Measurements from ENCODE around the gene HCFC1R1.
"Not testable (repeated sequence)": the region's sequence is repeated elsewhere in the genome, so short reads cannot be mapped to it uniquely, and the experiment has no call there.

Gene HCFC1R1

DNA sequence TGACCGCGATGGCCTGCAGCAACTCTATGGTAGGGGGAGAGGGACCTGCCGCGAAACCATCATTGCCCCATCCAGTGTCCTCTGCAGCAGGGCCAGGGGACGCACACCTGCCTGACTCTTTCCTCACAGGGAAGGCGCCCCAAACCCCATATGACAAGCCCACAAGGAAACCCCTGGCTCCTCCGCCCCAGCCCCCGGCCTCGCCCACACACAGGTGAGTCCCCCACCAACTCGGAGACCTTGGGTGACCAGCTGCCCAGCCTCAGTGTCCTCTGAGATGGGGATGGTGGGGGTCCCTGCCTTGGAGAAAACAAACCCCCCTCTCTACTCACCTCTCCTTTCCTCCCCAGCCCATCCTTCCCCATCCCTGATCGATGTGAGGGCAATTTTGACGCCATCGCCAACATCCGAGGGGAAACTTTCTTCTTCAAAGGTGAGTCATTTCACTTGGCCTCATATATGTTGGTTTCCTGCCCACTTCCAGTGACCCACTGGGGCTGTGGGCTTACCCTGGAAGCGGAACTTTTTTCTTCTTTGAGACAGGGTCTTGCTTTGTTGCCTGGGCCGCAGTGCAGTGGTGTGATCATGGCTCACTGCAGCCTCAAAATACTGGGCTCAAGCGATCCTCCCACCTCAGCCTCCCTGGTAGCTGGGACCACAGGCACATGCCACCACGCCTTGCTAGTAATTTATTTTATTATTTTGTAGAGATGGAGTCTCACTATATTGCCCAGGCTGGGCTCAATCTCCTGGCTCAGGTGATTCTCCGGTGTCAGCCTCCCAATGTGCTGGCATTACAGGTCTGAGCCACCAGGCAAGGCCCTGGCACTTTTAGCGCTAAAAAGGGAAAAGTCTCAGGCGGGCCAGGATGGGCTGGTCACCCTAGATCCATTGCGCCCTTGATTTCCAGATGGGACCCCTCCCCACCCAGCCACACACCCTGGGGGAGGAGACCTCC, 33.7 kb upstream of the HCFC1R1 start:
- DNase-seq (ENCODE audit: low read depth in 3 of 3) = no peak

DNA sequence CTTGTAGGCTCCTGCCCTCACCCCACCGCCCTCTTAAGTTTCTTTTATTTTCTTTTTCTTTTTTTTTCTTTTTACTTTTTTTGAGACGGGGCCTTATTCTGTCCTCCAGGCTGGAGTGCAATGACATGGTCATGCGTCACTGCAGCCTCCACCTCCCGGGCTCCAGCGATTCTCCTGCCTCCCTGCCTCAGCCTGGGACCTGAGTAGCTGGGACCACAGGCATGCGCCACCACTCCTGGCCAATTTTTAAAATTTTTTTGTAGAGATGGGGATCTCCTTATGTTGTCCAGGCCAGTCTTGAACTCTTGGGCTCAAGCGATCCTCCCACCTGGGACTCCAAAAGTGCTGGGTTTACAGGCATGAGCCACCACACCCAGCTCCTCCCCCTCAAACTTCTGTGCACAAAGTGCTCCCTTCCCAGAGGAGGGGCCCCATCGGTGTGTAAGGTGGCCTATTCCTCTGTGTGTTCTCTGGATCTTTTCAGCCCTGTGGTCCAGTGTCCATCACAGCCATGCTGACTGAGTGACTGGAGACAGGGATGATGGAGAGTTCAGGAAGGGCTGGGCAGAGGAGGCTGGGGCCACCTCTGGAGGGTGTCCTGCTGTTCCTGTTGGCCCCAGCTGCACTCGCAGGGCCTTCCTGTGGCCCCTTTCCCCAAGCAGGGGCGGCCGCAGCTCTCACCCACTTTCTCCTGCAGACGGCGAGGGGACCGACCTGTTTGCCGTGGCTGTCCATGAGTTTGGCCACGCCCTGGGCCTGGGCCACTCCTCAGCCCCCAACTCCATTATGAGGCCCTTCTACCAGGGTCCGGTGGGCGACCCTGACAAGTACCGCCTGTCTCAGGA, 32.8 kb upstream of the HCFC1R1 start:
- no peak for DNase-seq (ENCODE audit: low read depth in 3 of 3)

DNA sequence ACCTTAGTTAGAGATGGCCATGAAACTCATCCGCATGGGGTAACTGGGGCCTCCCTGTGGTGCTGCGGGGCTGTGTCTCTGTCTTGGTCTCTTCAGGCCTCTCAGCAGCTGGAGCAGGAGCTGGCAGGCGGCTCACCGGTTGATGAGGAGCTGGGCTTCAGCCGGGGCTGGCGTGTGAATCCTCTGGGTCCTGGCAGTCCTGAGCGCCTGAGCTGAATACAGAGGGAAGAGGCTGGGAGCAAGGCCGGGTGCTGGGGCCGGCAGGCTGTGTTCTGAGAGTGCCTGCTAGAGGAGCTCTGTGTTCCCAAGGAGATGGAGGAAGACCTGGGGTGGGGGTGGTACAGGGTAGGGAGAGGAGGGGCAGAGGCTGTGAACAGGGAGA, 32.0 kb upstream of the HCFC1R1 start:
- DNase-seq (ENCODE audit: low read depth in 3 of 3) = not testable (repeated sequence)

DNA sequence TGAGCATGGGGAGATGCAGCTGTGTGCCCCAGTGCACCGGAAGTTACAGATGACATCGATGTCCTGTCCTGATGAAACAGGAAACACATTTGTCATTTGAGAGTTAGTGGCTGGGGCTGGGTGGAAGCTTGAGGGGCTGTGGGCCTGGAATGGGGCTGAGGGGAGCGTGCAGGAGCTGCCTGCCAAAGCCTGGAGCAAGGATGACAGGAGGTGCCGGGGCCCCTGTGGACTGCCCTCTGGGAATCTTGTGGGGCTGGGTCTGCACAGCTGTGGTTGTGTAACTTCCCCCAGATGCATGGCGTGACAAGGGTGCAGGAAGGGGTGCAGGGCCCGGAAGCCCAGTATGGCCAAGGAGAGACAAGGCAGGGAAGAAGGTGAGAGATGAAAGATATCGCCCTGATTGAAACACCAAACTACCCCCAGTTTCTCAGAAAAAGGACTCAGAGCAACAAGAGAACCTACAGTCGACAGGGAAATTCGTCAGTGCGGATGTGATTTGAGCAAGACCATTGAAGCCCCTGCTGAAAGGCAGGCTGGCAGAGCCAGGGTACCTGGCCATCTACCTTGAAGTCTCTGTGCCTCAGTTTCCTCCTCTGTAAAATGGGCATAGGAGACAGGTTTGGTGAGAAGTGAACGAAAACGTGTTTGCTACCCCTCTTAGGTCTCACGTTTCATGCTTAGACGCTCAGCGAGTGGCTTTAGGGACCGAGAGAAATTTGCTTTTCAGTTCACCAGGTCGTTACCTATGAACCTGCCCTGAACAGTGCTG, 31.4 kb upstream of the HCFC1R1 start:
- no peak for DNase-seq (ENCODE audit: low read depth in 3 of 3)

DNA sequence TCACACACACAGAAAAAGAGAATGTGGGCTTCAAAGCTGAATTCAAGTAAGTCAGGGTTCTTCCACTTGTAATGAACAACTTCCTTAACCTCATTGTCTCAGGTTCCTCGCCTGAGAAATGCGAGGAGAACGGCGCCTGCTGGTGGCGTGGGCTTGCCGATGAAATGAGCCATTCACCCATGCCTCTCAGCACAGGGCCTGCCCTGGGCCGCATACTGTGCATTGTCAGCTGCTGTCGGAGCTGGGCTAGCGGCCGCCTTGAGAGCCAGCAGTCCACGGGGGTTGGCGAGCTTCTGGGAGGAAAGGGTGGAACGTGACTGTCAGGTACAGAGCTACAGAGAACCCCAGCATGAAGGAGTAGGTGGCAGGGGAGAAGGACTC, 29.6 kb upstream of the HCFC1R1 start:
- DNase-seq (ENCODE audit: low read depth in 3 of 3) = not testable (repeated sequence)

DNA sequence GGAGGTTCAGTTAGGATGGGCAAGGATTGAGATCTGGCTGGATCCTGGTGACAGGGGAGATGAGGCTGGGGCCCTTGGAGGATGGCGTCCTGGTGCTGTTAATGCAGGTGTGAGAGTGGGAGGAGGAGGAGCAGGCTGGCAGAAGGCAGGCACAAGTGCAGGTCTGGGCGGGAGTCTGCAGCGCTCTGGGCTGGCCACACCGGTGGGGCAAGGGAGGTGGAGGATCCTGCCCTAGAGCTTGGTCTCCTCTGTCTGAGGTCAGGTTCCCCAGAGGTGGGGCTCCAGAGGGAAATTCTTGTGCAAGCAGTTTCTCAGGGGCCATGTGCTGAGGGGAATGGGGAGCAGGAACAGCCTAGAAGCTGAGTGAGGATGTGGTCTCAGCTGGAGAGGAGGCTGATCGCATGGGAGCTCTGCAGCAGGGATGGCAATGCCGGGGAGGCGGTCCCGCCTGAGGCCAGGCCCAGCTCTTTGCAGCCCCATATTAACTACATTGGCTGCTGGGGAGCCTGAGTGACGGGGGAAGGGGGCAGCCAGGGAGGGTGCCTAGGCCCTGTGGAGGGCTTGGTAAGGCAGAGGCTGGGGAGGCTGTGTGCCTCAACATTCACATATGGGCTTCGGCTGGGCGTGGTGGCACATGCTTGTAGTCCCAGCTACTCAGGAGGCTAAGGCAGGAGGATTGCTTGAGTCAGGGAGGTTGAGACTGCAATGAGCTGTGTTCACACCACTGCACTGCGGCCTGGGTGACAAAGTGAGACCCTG, 29.0 kb upstream of the HCFC1R1 start:
- not testable (repeated sequence) for DNase-seq (ENCODE audit: low read depth in 3 of 3)

DNA sequence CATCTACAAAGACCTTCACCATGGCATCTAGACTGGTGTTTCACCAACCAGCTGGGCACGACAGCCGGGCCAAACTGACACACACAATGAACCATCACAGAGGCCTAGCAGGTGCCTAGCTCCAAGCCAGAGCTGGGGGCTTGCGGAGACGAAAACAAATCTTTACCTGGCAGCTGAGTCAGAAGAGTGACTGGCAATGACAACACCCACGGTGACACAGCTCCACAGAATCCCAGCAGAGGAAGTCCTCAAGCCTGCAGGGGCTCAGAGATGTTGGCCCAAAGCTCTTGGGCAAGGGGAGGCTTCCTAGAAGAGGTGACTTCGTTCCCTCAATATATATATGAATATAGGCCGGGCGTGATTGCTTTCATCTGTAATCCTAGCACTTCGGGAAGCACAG, 27.8 kb upstream of the HCFC1R1 start:
- DNase-seq (ENCODE audit: low read depth in 3 of 3) = no peak

DNA sequence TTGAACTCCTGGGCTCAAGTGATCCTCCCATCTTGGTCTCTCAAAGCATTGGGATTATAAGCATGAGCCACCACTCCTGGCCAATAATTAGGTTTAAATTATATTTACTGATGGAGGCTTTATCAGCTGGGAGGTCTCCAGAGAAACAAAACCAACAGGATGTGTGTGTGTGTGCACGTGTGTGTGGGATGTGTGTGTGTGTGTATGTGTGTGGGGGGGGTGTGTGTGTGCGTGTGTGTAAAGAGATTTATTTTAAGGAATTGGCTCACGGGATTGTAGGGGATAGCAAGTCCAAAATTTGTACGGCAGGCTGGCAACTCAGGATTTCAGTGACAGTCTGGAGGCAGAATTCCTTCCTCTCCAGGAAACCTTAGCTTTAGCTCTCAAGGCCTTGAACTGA, 27.3 kb upstream of the HCFC1R1 start:
- no peak for DNase-seq (ENCODE audit: low read depth in 3 of 3)

DNA sequence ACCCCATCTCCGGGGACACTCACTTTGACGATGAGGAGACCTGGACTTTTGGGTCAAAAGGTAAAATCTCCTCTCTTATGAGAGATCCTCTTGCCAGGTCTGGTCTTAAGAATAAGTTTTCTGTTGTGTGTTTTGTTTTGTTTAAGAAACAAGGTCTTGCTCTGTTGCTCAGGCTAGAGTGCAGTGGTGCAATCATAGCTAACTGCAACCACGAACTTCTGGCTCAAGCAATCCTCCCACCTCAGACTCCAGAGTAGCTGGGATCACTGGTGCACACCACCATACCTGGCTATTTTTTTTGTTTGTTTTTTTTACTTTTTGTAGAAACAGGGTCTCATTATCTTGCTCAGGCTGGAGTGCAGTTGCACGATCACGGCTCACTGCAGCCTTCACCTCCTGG, 26.7 kb upstream of the HCFC1R1 start:
- DNase-seq (ENCODE audit: low read depth in 3 of 3) = no peak

DNA sequence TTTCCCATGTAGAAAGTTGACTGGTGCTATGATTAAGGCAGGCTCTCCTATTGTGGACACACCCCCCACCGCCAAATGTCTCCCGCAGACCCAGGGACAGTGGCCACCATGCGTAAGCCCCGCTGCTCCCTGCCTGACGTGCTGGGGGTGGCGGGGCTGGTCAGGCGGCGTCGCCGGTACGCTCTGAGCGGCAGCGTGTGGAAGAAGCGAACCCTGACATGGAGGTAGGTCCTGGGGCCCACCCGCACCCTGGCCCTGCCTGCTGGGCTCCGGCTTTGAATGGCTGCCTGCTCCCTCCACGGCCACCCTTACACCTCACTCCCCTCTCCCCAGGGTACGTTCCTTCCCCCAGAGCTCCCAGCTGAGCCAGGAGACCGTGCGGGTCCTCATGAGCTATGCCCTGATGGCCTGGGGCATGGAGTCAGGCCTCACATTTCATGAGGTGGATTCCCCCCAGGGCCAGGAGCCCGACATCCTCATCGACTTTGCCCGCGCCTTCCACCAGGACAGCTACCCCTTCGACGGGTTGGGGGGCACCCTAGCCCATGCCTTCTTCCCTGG, 26.3 kb upstream of the HCFC1R1 start:
- DNase-seq (ENCODE audit: low read depth in 3 of 3) = no peak

DNA sequence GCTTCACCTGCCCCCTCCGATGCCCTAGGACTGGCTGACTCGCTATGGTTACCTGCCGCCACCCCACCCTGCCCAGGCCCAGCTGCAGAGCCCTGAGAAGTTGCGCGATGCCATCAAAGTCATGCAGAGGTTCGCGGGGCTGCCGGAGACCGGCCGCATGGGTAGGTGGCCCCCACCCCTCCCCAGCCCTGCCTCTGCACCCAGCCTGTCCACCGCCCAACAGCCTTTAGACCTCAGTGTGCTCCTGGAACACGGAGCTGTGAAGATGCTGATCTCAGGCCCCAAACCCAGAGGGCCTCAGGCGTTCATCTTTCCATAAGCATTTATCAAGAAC, 23.6 kb upstream of the HCFC1R1 start:
- no peak for DNase-seq (ENCODE audit: low read depth in 3 of 3)

DNA sequence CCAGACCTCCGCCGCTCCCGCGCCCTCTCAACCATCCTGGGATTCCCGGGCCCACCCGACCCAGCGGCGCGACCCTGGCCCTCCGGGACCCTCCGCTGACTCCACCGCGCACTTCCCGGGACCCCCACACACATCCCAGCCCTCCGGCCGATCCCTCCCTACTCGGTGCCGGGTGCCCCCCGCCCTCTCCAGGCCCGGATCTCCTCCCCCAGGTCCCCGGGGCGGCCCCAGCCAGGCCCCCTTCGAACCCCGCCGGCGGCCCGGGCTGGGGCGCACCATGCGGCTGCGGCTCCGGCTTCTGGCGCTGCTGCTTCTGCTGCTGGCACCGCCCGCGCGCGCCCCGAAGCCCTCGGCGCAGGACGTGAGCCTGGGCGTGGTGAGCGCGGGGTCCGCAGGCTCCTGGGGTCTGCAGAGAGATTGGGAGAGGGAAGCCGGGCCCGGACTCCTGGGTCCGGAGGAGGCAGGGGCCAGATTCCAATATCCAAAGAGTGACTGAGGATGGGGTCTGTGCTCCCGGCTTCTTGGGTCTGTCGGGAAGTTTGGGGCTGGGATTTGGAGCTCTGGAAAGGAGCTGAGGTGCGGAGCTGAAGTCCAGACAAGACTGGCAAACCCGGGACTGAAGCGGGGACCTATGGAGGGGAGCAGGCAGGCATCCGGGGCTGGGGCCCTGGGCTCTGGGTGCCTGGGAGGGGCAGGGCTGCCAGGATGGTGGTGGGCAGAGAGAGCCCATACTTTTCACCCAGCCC, 23.1 kb upstream of the HCFC1R1 start:
- DNase-seq (ENCODE audit: low read depth in 3 of 3) = no peak

DNA sequence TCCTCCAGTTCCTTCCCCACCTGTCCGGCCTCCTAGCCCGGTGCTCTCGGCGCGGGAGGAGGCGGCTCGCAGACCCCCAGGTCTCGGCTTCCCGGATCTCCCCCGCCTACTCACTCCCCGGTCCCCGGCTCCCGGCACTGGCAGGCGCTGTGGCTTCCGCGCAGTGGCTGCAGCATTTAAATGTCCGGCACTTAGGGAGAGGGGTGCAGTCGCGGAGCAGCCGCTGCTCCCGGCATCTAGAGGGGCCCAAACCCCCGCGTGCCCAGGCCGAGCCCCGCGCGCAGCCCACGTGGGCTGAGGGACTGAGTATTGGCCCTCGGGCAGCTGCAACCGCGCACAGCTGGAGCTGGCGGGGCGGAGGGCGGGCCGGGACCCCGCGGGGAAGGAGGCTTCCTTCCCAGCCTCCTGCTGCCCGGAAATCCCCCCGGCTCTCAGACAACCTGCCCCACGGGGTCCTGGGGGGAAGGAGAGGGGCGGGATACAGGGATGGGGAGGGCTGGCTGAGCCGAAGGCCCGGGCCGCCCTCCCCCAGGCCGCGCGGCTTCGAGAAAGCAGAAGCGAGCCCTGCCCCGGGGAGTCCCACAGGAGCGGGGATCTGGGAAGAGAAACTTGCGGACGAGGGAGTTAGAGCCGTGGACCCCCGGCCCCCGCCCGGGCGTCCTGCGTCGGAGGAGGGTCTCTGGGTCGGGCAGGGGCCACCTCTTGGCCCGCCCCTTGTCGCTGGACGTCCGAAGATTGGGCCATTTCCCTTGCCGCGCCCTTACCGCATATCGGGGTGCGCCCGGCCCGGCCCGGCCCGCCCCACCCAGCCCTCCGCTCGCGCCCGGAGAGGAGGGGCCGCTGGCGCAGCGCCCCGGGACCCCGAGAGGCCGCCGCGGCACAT, 22.3 kb upstream of the HCFC1R1 start, which contains the start of gene MMP25:
Gene MMP25, plus strand, starts transcription at position 804 of the 883 bp plus-strand sequence. CDS start 357 bp downstream, outside the sequence.
- DNase-seq (ENCODE audit: low read depth in 3 of 3) = no peak

DNA sequence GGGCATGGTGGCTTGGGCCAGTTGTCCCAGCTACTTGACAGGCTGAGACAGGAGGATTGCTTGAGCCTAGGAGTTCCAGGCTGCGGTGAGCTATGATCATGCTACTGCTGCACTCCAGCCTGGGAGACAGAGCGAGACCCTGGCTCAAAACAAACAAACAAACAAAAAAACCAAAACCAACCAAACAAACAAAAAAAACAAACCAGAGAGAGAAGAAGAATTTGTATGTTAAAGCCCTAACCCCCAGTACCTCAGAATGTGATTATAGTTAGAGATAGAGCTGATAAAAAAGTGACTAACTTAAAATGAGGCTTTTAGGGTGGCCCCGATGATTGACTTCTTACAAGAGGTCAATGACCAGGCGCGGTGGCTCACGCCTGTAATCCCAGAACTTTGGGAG, 21.0 kb upstream of the HCFC1R1 start:
- no peak for DNase-seq (ENCODE audit: low read depth in 3 of 3)

DNA sequence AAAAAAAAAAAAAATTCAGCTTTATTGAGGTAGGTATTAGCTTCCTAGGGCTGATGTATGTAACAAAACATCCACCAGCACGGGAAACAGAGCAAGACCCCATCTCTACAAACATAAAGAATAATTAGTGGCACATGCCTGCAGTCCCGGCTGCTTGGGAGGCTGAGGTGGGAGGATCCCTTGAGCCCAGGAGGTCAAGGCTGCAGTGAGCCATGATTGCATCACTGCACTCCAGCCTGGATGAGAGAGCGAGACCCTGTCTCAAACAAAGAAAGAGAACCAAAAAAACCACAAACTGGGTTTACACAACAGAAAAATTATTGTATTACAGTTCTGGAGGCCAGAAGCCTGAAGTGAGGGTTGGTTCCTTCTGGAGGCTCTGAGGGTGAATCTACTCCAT, 18.6 kb upstream of the HCFC1R1 start:
- DNase-seq (ENCODE audit: low read depth in 3 of 3) = no peak

DNA sequence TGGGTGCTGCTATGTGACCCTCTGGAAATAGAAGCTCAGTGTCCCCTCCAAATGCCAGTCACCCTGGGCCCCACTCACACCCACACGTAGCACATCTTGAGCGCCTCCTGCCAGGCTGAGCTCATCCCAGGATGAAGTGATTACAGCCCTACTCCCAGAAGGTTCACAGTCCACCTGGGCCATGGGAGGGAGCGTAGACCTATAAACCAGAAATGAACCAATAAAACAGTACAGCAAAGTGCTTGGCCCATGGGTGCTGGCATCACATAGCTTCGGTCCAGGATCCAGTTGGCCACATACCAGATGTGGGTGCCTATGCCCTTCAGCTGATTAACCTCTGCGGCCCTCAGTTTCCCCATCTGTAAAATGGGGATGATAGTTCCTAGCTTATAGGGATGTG, 15.2 kb upstream of the HCFC1R1 start:
- DNase-seq (ENCODE audit: low read depth in 3 of 3) = no peak

DNA sequence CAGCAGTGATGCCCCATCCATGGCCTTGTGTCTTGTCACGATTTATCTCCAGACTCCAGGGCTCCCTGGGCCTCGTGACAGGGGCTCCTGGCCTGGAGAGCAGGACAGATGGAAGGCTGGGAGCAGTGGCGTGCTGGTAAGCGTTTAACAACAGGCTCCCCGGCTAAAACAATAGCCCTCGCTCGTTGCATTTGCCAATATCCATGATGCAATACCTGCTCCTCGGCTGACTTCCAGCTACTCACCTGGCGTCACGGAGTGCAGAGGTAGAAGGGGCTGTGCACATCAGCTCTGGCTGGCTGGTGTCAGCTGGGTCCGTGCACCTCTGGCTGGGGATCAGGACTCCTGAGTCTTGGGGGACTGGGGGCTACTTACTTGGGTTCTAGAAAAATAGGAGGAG, 14.5 kb upstream of the HCFC1R1 start:
- no peak for DNase-seq (ENCODE audit: low read depth in 3 of 3)

DNA sequence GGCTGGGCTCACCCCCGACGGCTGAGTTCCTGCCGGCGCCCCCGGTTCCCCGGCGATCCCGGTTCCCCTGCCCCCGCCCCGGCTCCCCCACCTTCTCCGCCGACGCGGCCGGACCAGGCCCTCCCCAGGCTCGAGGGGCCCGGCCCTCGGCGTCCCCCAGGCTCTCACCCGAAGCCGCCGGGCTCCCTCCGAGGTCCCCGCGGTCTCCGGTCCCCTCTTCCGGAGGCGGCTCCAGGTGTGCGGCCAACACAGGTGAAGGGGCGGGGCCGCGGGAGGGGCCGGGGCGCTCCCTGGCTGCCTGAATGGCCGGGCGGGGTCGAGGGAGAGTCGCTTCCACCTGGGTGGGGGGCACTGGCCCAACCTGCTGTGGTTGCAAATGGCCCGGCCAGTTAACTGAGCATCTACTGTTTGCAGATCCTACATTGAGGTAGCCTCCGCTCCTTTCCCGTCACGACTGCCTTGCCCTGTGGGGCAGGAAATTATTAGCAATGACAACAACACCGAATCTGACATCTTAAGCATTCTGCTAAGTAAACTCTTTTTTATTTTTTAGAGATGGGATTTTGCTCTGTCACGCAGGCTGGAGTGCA, 13.1 kb upstream of the HCFC1R1 start, which contains the start of gene BICDL2:
Gene BICDL2, minus strand, starts transcription at position 219 of the 590 bp plus-strand sequence. CDS start 1,448 bp downstream, outside the sequence.
- DNase-seq (ENCODE audit: low read depth in 3 of 3) = no peak

Measured in stimulated activated CD4-positive, alpha-beta T cell treated with anti-CD3 and anti-CD28 coated beads, TNF-alpha, amount 100 ng/mL, for 4 hours (primary cell).